Measurements from ENCODE around the gene CAMTA1.

The CAMTA1 gene

DNA sequence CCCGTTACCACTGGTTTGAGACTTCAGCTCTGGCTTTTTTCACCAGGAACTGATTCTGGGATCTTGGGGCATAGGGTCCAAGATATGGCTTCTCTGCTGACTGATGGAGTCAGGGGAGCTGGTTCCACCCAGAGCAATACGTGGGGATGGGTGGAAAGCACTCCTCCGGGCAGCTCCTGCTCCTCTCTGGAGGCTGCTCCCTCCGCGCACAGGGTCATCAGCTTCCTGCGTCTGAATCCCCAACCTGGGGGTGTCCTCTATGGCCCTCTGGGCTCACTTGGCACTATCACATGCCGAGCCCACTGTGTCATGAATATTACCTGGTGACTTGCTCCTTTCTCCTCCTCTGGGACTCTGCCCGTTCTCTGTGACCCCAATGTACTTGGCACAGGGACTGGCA lies 580.5 kb downstream of the CAMTA1 start (continued):
- TF ChIP-seq CSRNP3 (CRISPR knock-in tag; IDR thresholded peaks at IDR 0.05) = no peak

- no peak for ATAC-seq
- TF ChIP-seq ARNTL (CRISPR knock-in tag; IDR thresholded peaks at IDR 0.05; ENCODE audit: borderline replicate concordance, low read depth) = no peak
- TF ChIP-seq RARB (CRISPR knock-in tag; IDR thresholded peaks at IDR 0.05) = no peak
Measured at GRCh38 chr1:7366286-7366954, 581.2 kb downstream of the CAMTA1 start.

DNA sequence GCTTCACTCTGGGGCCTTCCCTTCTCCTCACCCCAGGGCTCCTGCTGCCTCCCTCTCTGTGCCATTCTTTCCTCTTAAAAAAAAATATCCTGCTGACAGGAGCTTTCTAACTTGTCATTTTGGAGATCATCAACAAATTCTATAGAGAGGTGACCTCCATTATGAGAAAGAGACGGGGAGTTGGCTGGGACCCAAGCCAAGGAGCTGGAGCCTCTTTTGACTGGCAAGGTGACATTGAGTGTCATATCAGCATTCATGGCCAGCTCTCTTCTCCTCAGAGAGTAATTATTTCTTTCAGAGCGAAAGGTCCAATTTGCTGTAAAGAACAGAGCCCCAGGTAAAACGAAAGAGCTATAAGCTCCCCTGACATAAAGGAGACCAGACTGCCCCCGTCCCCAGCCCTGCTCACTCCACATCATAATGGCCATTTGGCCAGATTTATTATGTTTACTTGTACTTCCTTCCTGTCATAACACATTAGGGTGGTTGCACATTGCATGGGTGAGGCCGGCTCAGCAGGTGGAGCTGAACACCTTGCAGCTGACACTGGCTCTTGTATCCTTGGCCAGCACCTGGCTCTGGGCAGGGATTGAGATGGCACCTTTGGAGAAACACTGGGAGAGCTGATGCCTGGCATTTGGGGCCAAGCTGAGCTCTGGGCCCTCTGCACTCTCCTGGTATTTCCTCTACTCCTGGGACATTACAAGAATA lies 581.9 kb downstream of the CAMTA1 start:
- TF ChIP-seq ARNTL (CRISPR knock-in tag; IDR thresholded peaks at IDR 0.05; ENCODE audit: borderline replicate concordance, low read depth) (no peak), ESRRG (CRISPR knock-in tag; IDR thresholded peaks at IDR 0.05) (no peak), GLIS3 (CRISPR knock-in tag; IDR thresholded peaks at IDR 0.05) (no peak), OSR1 (CRISPR knock-in tag; IDR thresholded peaks at IDR 0.05) (no peak), CSRNP3 (CRISPR knock-in tag; IDR thresholded peaks at IDR 0.05) (no peak), ZFP30 (CRISPR knock-in tag; IDR thresholded peaks at IDR 0.05) (no peak)
- TF ChIP-seq, protein P1, sequence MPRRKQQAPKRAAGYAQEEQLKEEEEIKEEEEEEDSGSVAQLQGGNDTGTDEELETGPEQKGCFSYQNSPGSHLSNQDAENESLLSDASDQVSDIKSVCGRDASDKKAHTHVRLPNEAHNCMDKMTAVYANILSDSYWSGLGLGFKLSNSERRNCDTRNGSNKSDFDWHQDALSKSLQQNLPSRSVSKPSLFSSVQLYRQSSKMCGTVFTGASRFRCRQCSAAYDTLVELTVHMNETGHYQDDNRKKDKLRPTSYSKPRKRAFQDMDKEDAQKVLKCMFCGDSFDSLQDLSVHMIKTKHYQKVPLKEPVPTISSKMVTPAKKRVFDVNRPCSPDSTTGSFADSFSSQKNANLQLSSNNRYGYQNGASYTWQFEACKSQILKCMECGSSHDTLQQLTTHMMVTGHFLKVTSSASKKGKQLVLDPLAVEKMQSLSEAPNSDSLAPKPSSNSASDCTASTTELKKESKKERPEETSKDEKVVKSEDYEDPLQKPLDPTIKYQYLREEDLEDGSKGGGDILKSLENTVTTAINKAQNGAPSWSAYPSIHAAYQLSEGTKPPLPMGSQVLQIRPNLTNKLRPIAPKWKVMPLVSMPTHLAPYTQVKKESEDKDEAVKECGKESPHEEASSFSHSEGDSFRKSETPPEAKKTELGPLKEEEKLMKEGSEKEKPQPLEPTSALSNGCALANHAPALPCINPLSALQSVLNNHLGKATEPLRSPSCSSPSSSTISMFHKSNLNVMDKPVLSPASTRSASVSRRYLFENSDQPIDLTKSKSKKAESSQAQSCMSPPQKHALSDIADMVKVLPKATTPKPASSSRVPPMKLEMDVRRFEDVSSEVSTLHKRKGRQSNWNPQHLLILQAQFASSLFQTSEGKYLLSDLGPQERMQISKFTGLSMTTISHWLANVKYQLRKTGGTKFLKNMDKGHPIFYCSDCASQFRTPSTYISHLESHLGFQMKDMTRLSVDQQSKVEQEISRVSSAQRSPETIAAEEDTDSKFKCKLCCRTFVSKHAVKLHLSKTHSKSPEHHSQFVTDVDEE (CRISPR knock-in tag; IDR thresholded peaks at IDR 0.05) = no peak
- no peak for ATAC-seq

- ATAC-seq = no peak
- TF ChIP-seq ZFP30 (CRISPR knock-in tag; IDR thresholded peaks at IDR 0.05) = no peak
- TF ChIP-seq CSDC2 (CRISPR knock-in tag; IDR thresholded peaks at IDR 0.05) = no peak
- TF ChIP-seq, protein P2, sequence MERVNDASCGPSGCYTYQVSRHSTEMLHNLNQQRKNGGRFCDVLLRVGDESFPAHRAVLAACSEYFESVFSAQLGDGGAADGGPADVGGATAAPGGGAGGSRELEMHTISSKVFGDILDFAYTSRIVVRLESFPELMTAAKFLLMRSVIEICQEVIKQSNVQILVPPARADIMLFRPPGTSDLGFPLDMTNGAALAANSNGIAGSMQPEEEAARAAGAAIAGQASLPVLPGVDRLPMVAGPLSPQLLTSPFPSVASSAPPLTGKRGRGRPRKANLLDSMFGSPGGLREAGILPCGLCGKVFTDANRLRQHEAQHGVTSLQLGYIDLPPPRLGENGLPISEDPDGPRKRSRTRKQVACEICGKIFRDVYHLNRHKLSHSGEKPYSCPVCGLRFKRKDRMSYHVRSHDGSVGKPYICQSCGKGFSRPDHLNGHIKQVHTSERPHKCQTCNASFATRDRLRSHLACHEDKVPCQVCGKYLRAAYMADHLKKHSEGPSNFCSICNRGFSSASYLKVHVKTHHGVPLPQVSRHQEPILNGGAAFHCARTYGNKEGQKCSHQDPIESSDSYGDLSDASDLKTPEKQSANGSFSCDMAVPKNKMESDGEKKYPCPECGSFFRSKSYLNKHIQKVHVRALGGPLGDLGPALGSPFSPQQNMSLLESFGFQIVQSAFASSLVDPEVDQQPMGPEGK (CRISPR knock-in tag; IDR thresholded peaks at IDR 0.05; ENCODE audit: borderline replicate concordance) = no peak
Measured at GRCh38 chr1:7369866-7370265, 584.6 kb downstream of the CAMTA1 start.

- ATAC-seq = no peak
- no peak for TF ChIP-seq CSDC2 (CRISPR knock-in tag; IDR thresholded peaks at IDR 0.05)
- no peak for TF ChIP-seq SNAI2 (CRISPR knock-in tag; IDR thresholded peaks at IDR 0.05)
- no peak for TF ChIP-seq ZNF565 (CRISPR knock-in tag; conservative IDR thresholded peaks at IDR 0.05; ENCODE audit: low read depth)
- no peak for TF ChIP-seq ZC3H10 (CRISPR knock-in tag; IDR thresholded peaks at IDR 0.05)
- TF ChIP-seq ISL1 (CRISPR knock-in tag; IDR thresholded peaks at IDR 0.05) = no peak
- no peak for TF ChIP-seq PPARA (CRISPR knock-in tag; IDR thresholded peaks at IDR 0.05; ENCODE audit: borderline replicate concordance)
Measured at GRCh38 chr1:7371926-7372325, 586.7 kb downstream of the CAMTA1 start.
